22Rv1 (cell line): ENCODE data around the gene APEH.

Source experiments
- ZFX ChIP-seq: fragments of 450-650 bp; IDR thresholded peaks from 2 replicates; pipeline ENCODE4 v1.6.1; 2017; ENCODE audit warnings: antibody characterized with exemption, borderline replicate concordance
- TF ChIP-seq, protein P1 (sequence below): fragments of 450-650 bp; IDR thresholded peaks from 2 replicates; pipeline ENCODE4 v1.5.1; 2017; ENCODE audit warnings: mild to moderate bottlenecking

DNA sequence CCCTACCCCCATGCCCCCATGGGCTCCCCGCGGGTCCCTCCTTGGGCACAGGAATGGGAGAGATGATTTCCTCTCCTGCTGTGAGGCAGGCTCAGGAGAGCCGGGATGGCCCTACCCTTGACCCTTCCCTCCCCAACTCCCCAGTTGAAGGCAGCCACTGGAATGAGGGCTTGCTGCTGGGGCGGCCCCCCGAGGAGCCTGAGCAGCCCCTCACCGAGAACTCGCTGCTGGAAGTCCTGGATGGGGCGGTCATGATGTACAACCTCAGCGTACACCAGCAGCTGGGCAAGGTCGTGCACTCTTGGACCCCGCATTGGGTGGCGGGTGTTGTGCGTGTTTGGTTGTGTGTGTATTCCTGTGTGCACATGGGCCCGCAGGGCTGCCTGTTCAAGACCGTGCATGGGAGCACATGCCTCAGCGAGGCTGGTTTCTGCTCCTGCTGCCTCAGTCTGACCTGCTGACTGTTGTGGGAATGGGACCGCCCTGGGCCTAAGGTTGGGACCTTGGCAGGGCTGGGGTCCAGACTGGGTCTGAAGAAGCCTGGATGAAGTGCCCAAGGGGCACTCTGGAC, 31.3 kb downstream of the APEH start:
- TF ChIP-seq, protein P1, sequence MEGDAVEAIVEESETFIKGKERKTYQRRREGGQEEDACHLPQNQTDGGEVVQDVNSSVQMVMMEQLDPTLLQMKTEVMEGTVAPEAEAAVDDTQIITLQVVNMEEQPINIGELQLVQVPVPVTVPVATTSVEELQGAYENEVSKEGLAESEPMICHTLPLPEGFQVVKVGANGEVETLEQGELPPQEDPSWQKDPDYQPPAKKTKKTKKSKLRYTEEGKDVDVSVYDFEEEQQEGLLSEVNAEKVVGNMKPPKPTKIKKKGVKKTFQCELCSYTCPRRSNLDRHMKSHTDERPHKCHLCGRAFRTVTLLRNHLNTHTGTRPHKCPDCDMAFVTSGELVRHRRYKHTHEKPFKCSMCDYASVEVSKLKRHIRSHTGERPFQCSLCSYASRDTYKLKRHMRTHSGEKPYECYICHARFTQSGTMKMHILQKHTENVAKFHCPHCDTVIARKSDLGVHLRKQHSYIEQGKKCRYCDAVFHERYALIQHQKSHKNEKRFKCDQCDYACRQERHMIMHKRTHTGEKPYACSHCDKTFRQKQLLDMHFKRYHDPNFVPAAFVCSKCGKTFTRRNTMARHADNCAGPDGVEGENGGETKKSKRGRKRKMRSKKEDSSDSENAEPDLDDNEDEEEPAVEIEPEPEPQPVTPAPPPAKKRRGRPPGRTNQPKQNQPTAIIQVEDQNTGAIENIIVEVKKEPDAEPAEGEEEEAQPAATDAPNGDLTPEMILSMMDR, result no peak
- TF ChIP-seq ZFX, result no peak
